GM13976 (cell line): Measurements from ENCODE around the gene TMEM175.

Source experiments
- DNase-seq: peaks from one replicate; pipeline ENCODE4 v3.0.0; 2012; ENCODE audit warnings: low spot score
- CTCF ChIP-seq: IDR thresholded peaks from 2 replicates; pipeline ENCODE4 v1.5.1; 2012; ENCODE audit warnings: borderline replicate concordance, mild to moderate bottlenecking; ENCODE audit not compliant: insufficient read depth; ENCODE audit errors: extremely low read depth, missing control alignments, control extremely low read depth
- in situ Hi-C: fragments of 300-500 bp; cut with MboI; formaldehyde crosslinking; loops from one replicate; pipeline ENCODE4 v1.12.0; 2022; ENCODE audit warnings: low sequenced_read_pairs, mixed read lengths, inconsistent platforms; ENCODE audit not compliant: unreplicated experiment

The TMEM175 gene

GRCh38 chr4:961351-962230 lies 29.3 kb downstream of the TMEM175 start:
- no peak for TF ChIP-seq CTCF
- in situ Hi-C loops: no loop called here
- DNase-seq: no peak

DNA sequence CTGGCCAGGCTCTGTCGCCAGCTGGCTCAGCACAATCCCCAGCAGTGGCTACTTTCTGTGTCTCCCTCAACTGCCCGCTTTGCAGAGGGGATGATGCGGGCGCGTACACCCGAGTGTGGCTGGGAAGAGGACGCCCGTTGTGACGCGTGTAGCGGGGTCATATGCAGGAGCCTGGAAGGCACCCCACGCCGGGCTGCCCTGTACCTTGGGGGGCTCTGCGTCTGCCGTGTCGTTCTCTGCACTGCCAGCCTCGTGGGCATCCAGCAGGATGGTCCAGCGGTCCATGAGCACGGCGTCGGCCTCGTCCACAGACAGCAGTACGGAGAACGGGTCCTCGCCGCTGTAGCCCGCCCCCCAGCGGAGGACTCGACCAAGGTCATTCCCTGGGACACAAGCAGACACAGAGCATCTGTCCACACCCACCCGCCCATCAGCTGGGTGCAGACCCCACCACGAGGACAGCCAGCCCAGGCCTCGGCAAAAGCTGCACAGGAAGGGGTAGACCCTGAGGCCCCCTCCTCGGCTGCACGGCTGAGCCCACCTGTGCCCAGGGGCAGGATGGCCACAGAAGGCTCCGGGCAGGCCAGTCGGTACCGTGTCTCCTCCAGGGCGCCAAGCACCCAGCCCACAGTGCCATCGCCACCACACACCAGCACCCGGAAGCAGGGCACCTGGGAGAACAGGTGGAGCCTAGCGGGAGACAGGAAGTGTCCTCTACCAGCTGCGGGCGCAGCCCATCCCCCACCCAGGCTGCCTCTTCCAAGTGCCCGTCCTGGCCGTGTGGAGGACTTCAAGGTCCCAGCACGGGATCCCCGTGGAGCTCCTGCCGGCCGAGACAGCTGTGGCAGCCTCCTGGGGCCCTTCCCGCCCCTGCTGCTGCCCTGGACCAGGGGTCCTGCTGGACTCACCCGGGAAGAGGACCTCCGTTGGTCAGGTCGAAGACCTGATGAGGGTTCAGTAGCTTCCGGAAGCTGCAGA lies 30.3 kb downstream of the TMEM175 start:
- no peak for DNase-seq
- no peak for TF ChIP-seq CTCF
- in situ Hi-C loops: no loop called here

DNA sequence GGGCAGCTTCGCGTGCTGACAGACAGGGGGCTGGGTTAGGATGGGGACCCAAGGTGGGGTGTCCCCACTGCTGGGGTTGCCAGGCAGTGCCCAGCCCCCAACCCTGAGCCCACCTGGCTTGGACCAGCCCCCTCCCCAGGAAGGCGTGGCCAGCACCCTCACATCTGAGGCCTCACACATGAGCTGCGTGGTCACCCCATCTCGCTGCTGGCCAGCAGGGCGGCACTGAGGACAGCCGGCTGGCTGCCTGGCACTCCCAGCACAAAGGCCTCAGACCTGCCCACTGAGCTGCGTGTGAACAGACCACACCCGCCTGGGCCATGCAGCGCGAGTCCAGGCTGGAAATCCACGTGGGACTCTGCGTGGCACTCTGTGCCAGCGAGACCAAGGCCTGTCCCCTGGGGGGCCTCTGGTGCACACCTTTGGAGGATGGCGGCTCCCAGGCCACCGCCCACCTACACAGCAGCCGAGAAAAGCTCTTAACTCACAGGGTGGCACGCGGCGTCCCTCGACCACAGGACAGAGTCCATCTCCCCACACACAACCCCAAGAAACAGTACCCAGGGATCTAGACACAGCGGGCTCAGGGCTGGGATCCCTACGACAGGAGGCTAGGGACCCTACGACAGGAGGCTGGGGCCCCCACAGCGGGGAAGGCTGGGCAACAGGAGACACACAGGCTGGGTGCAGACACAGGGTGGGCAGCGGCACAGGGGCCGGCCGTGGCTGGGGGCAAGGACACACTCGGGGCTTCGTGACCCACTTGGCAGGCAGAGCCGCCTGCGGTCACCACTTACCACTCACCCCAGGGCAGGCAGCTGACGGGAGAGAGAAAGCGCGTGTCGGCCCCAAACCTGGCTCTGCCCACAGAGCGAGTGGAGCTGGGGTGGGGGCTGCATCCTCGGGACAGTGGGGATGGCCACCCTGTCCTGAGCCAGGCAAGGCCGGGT lies 31.3 kb downstream of the TMEM175 start:
- DNase-seq: no peak
- in situ Hi-C loops: no loop called here
- no peak for TF ChIP-seq CTCF

DNA sequence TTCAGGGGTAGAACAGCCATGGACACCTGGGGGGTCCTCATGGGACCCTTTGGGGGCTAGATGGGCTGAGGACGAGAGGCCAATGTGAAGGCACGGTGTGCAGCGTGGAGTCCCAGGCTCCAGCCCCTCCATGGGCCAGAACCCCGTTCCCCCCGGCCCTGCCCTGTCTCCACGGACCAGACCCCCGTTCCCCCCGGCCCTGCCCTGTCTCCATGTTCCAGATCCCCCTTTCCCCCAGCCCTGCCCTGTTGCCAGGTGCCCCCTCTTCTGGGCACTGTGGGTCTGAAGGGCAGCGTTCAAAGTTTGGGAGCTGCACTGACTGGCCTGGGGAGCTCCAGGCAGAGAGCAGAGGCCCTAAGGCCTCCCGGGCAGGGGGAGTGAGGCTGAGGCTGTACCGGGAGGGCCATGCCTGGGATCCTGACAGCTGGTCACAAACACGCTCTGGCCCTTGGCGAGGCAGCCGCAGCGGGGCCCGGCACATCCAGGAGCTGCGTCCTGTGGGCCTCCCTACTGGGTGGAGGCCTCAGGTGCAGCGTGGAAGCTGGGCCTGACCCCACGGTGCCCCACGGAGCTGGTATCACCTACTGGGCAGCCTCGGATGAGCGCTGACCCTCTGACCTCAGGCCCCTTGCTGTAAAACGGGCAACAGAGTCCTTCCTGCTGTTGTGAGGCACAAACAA lies 32.2 kb downstream of the TMEM175 start:
- no peak for TF ChIP-seq CTCF
- in situ Hi-C loops: no loop called here

GRCh38 chr4:965048-965765 lies 32.9 kb downstream of the TMEM175 start:
- TF ChIP-seq CTCF: no peak
- in situ Hi-C loops: no loop called here
- DNase-seq: no peak

More for the DNA sequence above, 32.2 kb downstream of the TMEM175 start:
- DNase-seq: no peak
